GM12873 (cell line): ENCODE data around the gene CCDC3.

ENCODE experiments used
- TF ChIP-seq, protein P1 (sequence below): IDR thresholded peaks from 2 replicates; pipeline ENCODE4 v1.5.1; 2012; ENCODE audit warnings: low read depth, mild to moderate bottlenecking, moderate library complexity, low read length, control low read depth; ENCODE audit not compliant: insufficient read depth; ENCODE audit errors: missing control alignments

CCDC3 gene

DNA sequence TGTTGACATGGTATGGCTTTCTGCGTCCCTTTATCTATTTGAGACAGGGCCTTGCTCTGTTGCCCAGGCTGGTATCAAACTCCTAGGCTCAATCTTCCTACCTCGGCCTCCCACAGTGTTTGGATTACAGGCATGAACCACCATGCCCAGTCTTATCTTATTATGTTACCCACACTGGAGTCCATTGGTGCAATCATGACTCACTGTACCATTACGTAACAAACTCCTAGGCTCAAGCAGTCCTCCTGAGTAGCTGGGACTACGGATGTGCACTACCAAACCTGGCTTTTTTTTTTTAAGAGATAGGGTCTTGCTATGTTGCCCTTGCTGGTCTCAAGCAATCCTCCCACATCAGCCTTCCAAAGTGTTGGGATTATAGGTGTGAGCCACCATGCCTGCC is 66.7 kb downstream of the CCDC3 start:
- TF ChIP-seq, protein P1, sequence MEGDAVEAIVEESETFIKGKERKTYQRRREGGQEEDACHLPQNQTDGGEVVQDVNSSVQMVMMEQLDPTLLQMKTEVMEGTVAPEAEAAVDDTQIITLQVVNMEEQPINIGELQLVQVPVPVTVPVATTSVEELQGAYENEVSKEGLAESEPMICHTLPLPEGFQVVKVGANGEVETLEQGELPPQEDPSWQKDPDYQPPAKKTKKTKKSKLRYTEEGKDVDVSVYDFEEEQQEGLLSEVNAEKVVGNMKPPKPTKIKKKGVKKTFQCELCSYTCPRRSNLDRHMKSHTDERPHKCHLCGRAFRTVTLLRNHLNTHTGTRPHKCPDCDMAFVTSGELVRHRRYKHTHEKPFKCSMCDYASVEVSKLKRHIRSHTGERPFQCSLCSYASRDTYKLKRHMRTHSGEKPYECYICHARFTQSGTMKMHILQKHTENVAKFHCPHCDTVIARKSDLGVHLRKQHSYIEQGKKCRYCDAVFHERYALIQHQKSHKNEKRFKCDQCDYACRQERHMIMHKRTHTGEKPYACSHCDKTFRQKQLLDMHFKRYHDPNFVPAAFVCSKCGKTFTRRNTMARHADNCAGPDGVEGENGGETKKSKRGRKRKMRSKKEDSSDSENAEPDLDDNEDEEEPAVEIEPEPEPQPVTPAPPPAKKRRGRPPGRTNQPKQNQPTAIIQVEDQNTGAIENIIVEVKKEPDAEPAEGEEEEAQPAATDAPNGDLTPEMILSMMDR: no peak

DNA sequence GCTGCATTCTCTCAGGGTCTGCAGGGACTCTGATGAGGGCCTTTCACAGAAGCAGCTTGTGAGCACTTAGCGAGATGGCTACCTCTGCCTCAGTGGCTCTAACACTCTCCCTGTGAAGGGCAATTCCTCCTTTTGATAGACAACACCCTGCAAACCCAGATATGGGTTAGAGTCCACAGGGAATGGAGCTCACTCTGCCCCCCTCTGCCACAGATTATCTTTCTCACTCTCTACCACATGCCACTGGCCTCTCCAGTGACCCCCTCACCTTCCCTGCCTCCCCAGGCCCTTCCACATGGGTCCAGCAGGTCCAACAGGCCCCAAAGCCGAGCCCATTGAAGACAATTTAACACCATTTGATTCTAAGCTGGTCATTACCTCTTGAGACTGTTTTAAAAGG is 72.1 kb downstream of the CCDC3 start:
- TF ChIP-seq, protein P1: no peak

DNA sequence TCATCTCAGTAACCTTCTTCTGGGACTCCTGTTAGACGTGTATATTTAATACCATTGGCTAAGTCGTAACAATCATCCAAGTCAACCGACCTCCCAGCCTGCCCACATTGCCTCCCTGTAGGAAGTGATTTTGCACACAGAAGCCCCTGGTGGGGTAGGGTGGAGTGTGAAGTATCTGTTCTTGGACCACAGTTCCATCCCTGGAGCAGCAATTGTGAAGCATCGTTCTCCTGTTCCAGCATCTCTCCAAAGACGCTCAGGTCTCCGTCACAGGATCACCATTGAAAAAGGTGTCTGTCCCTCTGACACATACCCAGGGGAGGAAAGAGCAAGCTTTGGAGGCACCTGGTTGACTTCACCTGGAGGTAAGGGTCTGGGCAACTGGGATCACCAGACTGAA is 72.9 kb downstream of the CCDC3 start:
- TF ChIP-seq, protein P1: no peak

GRCh38 chr10:12927896-12928295 is 73.6 kb downstream of the CCDC3 start:
- TF ChIP-seq, protein P1: no peak

DNA sequence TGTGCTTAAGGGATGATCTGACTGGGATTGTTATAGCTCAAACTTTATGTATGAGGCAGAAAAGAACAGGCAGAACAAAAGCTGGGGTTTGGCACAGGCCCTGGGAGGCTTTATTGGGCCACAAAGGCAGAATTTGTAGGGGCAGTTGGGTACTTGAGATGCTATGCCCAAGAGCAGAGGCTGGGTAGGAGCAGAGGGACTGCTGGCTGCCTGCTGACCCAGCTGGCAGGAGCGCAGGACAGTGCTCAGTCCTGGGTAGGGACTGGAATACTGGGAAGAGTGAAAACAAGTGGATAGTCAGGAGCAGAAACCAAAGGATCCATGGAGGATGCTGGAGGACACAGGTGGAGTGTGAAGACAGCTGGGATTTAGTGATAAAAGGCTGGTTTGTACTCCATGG is 75.7 kb downstream of the CCDC3 start:
- TF ChIP-seq, protein P1: no peak

- TF ChIP-seq, protein P1: no peak
These were observed 76.6 kb downstream of the CCDC3 start for GRCh38 chr10:12924911-12925310.

GRCh38 chr10:12922117-12922900 is 79.2 kb downstream of the CCDC3 start:
- TF ChIP-seq, protein P1: no peak
